CD4-positive, alpha-beta memory T cell (primary cell): ENCODE measurements around the gene CCL26. TPM values are rescaled to one million over a fixed set of nuclear protein-coding genes. Genes with fewer than 3 reads are reported as not detected.
A peak's percentile ranks its signal among the peaks of the same experiment; 100 is the strongest.

Source experiments
- CTCF ChIA-PET: fragments of 350-600 bp; sonication (Branson Sonifier 250); formaldehyde crosslinking; loops from one replicate; lab custom pipeline; 2021; ENCODE audit warnings: inconsistent platforms; ENCODE audit not compliant: partially characterized antibody; lab: Charles Lee
- POLR2A ChIA-PET: fragments of 350-600 bp; sonication (Branson Sonifier 250); formaldehyde crosslinking; loops from one replicate; lab custom pipeline; 2021; ENCODE audit not compliant: partially characterized antibody; lab: Charles Lee
- DNase-seq, 5 donors: peaks; one replicate each; pipeline versions ENCODE4 v3.0.0 to v3.0.0-alpha.2; 2020 to 2022; ENCODE audit warnings: mixed read lengths in 1 of 5
- H3K27ac ChIP-seq: one replicate; pipeline ENCODE4 v1.7.0; 2013; ENCODE audit warnings: low read depth, low read length
- H3K27me3 ChIP-seq: 2 replicates; pipeline ENCODE4 v1.7.0; 2013; ENCODE audit warnings: mild to moderate bottlenecking, low read length, moderate library complexity; ENCODE audit not compliant: insufficient read depth
- H3K36me3 ChIP-seq: 2 replicates; pipeline ENCODE4 v1.7.0; 2013; ENCODE audit warnings: mild to moderate bottlenecking, low read length, moderate library complexity; ENCODE audit not compliant: insufficient read depth
- H3K4me1 ChIP-seq: 2 replicates; pipeline ENCODE4 v1.7.0; 2013; ENCODE audit warnings: mild to moderate bottlenecking, low read length, moderate library complexity; ENCODE audit not compliant: insufficient read depth
- H3K4me3 ChIP-seq, 2 donors: one replicate each; pipeline ENCODE4 v1.7.0; 2013; ENCODE audit warnings: low read length in 2 of 2, mild to moderate bottlenecking in 1 of 2
- H3K9me3 ChIP-seq, 2 donors: one replicate each; pipeline ENCODE4 v1.7.0; 2013; ENCODE audit warnings: low read length in 2 of 2, control low read depth in 1 of 2; ENCODE audit not compliant: control insufficient read depth in 1 of 2
- H3K27ac Mint-ChIP-seq, 7 donors: one replicate each; pipeline ENCODE4 v1.8.0; 2020 to 2021; ENCODE audit warnings: mixed read lengths in 7 of 7, mild to moderate bottlenecking in 6 of 7, inconsistent platforms in 3 of 7, moderate library complexity in 3 of 7
- H3K27me3 Mint-ChIP-seq, 2 donors: one replicate each; pipeline ENCODE4 v1.8.0; 2020 to 2021; ENCODE audit warnings: mixed read lengths in 2 of 2
- H3K36me3 Mint-ChIP-seq, 2 donors: one replicate each; pipeline ENCODE4 v1.8.0; 2020 to 2021; ENCODE audit warnings: mixed read lengths in 2 of 2, inconsistent platforms in 1 of 2, mild to moderate bottlenecking in 1 of 2
- H3K4me1 Mint-ChIP-seq, 4 donors: one replicate each; pipeline ENCODE4 v1.8.0; 2020 to 2021; ENCODE audit warnings: mixed read lengths in 4 of 4, mild to moderate bottlenecking in 1 of 4
- H3K4me3 Mint-ChIP-seq, 8 donors: one replicate each; pipeline ENCODE4 v1.8.0; 2020 to 2021; ENCODE audit warnings: mixed read lengths in 8 of 8, mild to moderate bottlenecking in 7 of 8, moderate library complexity in 6 of 8, inconsistent platforms in 3 of 8
- H3K9me3 Mint-ChIP-seq, 8 donors: one replicate each; pipeline ENCODE4 v1.8.0; 2020 to 2021; ENCODE audit warnings: mixed read lengths in 8 of 8, mild to moderate bottlenecking in 5 of 8, inconsistent platforms in 3 of 8, moderate library complexity in 1 of 8
- intact Hi-C: fragments of 100-400 bp; cut with micrococcal nuclease; formaldehyde crosslinking; loops from one replicate; pipeline ENCODE4 v1.15.1; 2023
- polyA plus RNA-seq, 2 donors: library from polyadenylated mRNA; unstranded; fragments of 300-500 nt; fragmentation: Illumina TruSeq; gene quantifications; one replicate each; pipeline ENCODE4 v1.2.3, GENCODE V29; 2021
- total RNA-seq, 2 experiments: library from RNA; stranded (reverse); gene quantifications; one replicate each; pipeline ENCODE4 v1.2.3, GENCODE V29; 2021

CCL26 gene, protein sequence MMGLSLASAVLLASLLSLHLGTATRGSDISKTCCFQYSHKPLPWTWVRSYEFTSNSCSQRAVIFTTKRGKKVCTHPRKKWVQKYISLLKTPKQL
- not detected for total RNA-seq
- polyA plus RNA-seq, result not detected

DNA sequence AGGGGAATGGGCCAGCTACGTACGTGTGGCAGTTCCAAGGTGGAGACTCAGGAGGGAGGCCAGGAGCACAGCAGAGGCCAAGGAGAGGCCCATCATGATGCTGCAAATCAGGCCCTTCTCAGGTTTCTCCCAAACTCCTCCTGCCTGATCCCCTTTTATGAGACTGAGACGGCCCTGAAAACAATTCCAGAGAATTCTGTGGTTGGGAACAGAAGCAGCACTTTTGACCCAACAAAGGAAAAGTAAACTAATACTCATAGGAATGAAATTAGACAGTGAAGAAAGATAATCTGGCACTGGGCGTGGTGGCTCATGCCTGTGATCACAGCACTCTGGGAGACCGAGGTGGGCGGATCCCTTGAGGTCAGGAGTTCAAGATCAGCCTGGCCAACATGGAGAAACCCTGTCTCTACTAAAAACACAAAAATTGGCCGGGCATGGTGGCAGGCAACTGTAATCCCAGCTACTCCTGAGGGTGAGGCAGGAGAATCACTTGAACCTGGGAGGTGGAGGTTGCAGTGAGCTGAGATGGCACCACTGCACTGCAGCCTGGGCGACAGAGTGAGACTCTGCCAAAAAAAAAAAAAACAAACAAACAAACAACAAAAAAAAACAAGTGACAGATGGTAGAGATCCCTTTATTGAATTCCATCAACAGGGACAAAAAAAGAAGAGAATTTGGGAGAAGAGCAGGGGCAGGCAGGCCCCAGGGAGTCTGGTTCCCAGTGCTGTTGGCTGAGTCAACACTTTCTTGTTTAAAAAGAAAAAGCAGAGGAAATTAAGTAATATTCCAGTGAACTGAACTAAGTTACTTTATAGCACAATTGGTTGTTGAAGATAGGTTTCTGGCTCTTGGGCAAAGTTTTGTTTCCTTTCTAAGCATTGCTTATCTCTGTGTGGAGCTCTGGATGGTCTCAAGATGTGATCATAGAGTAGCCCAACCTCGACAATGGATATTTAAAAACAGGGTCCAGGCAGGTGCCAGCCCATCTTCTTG is at the start of gene CCL26:
TSS of gene CCL26 (minus strand) at position 131 of the 997 bp plus-strand sequence. CDS start at position 96, 35 bp downstream.
- DNase-seq, result no peak
- H3K9me3 Mint-ChIP-seq, result no peaks in the 10 kb centered on the region
- Histone ChIP-seq H3K4me3 (no peak within 1 kb of the TSS), H3K27me3 (no peaks in the 10 kb centered on the region), H3K36me3 (no peaks in the 10 kb centered on the region), H3K4me1 (peaks cover 10% of the 10 kb centered on the region), H3K9me3 (no peaks in the 10 kb centered on the region), H3K27ac (no peak within 1 kb of the TSS)
- ChIA-PET POLR2A (no interaction called here), CTCF (interaction anchor here (1.6 kb wide), 1 partner anchor 10 kb away, joined by 3 read pairs; no protein-coding TSS in a partner anchor)
- H3K36me3 Mint-ChIP-seq, result no peaks in the 10 kb centered on the region
- H3K4me1 Mint-ChIP-seq, result peaks cover 5 to 14% (median 6%) of the 10 kb centered on the region in 4 donors
- H3K4me3 Mint-ChIP-seq, result peak within 1 kb of the TSS in 1 of 8 donors; percentile 71
- intact Hi-C loops, result no loop called here
- H3K27me3 Mint-ChIP-seq, result no peaks in the 10 kb centered on the region
- H3K27ac Mint-ChIP-seq, result no peak within 1 kb of the TSS

DNA sequence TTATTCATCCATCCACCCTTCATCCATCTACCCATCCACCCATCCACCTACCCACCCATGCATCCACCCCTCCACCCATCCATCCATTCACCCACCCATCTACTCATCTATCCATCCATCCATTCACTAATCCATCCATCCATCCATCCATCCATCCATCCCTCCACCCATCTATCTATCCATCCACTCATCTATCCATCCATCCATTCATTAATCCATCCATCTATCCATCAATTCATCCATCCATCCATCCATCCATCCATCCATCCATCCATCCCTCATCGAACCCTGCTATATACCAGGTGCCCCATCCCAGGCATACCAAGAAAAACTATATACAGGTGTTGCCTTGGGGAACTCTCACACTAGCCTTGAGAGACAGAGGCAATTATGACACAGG is 48.7 kb upstream of the CCL26 start:
- Mint-ChIP-seq H3K27me3 (peaks cover 3% of the 10 kb centered on the region in 2 donors), H3K9me3 (peaks cover 0 to 2% (median 0%) of the 10 kb centered on the region in 8 donors), H3K4me3 (no peak overlapping the region), H3K27ac (peak overlapping the region in 1 of 7 donors; percentile 42), H3K36me3 (no peaks in the 10 kb centered on the region), H3K4me1 (no peaks in the 10 kb centered on the region)
- Histone ChIP-seq H3K27ac (no peak overlapping the region), H3K4me3 (no peak overlapping the region), H3K9me3 (no peaks in the 10 kb centered on the region), H3K4me1 (no peaks in the 10 kb centered on the region), H3K27me3 (no peaks in the 10 kb centered on the region), H3K36me3 (no peaks in the 10 kb centered on the region)
- POLR2A ChIA-PET, result no interaction called here
- CTCF ChIA-PET, result no interaction called here
- DNase-seq, result no peak
- intact Hi-C loops, result no loop called here

DNA sequence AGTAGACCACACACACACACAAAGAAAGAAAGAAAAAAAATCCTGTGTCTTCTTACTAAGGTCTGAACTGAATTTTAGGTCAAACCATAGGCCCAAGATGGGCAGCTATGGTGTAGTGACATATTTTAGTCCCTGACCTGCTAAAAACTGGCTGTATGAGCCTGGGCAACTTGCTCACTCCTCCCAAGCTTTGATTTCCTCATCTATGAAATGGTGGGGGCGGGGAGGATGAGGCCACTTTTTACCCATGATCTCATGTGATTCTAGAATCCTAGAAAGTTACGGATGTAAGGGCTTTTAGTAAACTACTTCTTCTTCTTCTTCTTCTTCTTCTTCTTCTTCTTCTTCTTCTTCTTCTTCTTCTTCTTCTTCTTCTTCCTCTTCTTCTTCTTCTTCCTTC is 47.7 kb upstream of the CCL26 start:
- Histone ChIP-seq H3K36me3 (no peaks in the 10 kb centered on the region), H3K4me1 (no peaks in the 10 kb centered on the region), H3K4me3 (no peak overlapping the region), H3K9me3 (no peaks in the 10 kb centered on the region), H3K27ac (no peak overlapping the region), H3K27me3 (no peaks in the 10 kb centered on the region)
- Mint-ChIP-seq H3K27me3 (peaks cover 3% of the 10 kb centered on the region in 2 donors), H3K27ac (no peak overlapping the region), H3K36me3 (no peaks in the 10 kb centered on the region), H3K9me3 (peaks cover 0 to 2% (median 0%) of the 10 kb centered on the region in 8 donors), H3K4me3 (peak overlapping the region in 1 of 8 donors; percentile 41), H3K4me1 (no peaks in the 10 kb centered on the region)
- DNase-seq, result no peak
- CTCF ChIA-PET, result no interaction called here
- intact Hi-C loops, result no loop called here
- POLR2A ChIA-PET, result no interaction called here

DNA sequence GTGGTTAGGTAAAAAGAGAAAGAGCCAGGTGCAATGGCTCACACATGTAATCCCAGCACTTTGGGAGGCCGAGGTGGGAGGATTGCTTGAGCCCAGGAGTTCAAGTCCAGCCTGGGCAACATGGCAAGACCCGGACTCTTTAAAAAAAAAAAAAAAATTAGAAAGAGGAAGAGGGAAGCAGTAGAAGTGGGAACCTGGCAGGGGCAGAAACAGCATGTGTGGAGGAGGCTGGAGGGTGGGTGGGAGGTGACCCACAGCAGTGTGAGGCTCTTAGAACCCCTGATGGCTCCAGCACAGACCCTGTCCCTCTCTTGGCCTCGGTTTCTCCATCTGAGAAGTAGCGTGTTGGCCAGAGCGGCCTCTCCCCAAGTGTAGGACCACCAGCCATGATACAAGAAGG is 46.5 kb upstream of the CCL26 start:
- Mint-ChIP-seq H3K9me3 (peaks cover 0 to 2% (median 0%) of the 10 kb centered on the region in 8 donors), H3K4me3 (no peak overlapping the region), H3K36me3 (no peaks in the 10 kb centered on the region), H3K27ac (no peak overlapping the region), H3K4me1 (no peaks in the 10 kb centered on the region), H3K27me3 (peaks cover 3 to 5% of the 10 kb centered on the region in 2 donors)
- ChIA-PET CTCF (no interaction called here), POLR2A (no interaction called here)
- H3K27ac ChIP-seq, result no peak overlapping the region
- no peaks in the 10 kb centered on the region for H3K4me1 ChIP-seq
- no peak overlapping the region for H3K4me3 ChIP-seq
- no peaks in the 10 kb centered on the region for H3K9me3 ChIP-seq
- H3K27me3 ChIP-seq, result no peaks in the 10 kb centered on the region
- H3K36me3 ChIP-seq, result no peaks in the 10 kb centered on the region
- intact Hi-C loops, result no loop called here
- DNase-seq, result no peak

DNA sequence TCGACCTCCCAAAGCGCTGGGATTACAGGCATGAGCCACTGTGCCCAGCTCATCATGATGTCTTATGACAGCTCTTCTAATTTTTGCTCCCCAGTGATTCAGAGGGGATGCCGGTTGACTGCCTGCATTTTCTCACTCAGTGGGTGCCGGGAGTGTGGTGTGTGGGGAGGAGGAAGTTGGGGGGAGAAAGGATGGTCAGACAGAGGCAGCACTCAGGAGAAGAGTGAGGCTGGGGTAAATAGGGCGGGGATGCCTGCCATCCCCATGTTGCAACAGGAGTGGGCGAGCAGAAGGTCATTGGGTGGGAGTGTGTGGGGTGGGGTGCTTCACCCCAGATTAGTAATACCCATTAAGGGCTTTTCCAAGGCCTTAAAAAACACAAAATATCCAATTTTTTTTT is 45.1 kb upstream of the CCL26 start:
- intact Hi-C loops, result no loop called here
- peaks cover 3 to 5% of the 10 kb centered on the region in 2 donors for H3K27me3 Mint-ChIP-seq
- Histone ChIP-seq H3K36me3 (no peaks in the 10 kb centered on the region), H3K4me3 (no peak overlapping the region), H3K4me1 (no peaks in the 10 kb centered on the region), H3K27ac (no peak overlapping the region), H3K9me3 (no peaks in the 10 kb centered on the region), H3K27me3 (no peaks in the 10 kb centered on the region)
- no peak for DNase-seq
- no peaks in the 10 kb centered on the region for H3K36me3 Mint-ChIP-seq
- peaks cover 0 to 2% (median 0%) of the 10 kb centered on the region in 8 donors for H3K9me3 Mint-ChIP-seq
- no peak overlapping the region for H3K4me3 Mint-ChIP-seq
- no peak overlapping the region for H3K27ac Mint-ChIP-seq
- POLR2A ChIA-PET, result no interaction called here
- no peaks in the 10 kb centered on the region for H3K4me1 Mint-ChIP-seq
- CTCF ChIA-PET, result interaction anchor here (0.6 kb wide), 1 partner anchor 1204 kb away, joined by 4 read pairs; no protein-coding TSS in a partner anchor

DNA sequence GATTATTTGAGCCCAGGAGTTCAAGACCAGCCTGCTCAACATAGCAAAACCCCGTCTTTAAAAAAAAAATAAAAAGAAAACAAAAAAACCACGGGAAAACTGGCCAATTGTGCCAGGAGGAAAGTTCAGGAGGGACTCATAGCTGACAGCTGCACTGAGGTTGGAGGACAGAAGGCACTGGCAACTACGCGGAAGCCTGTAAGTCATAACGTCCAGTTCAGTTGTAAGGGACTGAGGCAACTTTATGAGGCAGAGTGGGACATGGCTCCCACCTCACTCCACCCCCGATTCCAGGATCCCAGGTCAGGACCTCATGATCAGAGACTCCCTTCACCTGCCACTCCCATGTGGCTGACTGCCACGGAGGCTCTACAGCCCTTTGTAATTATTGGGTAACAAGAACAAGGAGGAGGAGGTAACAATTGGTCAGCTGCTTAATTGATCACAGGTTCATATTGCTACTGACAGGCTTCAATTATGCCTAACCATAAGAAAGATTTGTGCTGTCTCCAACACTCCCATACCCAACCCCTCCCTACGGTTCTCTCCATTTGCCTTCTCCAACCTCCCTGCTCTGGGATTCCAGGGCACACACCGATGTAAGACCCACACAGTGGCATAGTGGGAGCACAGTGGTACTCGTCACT is 43.5 kb upstream of the CCL26 start:
- DNase-seq, result no peak
- Mint-ChIP-seq H3K27ac (no peak overlapping the region), H3K27me3 (peaks cover 2% of the 10 kb centered on the region in 2 donors), H3K4me1 (no peaks in the 10 kb centered on the region), H3K4me3 (no peak overlapping the region), H3K9me3 (no peaks in the 10 kb centered on the region), H3K36me3 (no peaks in the 10 kb centered on the region)
- ChIA-PET CTCF (no interaction called here), POLR2A (no interaction called here)
- Histone ChIP-seq H3K27ac (no peak overlapping the region), H3K4me1 (no peaks in the 10 kb centered on the region), H3K9me3 (no peaks in the 10 kb centered on the region), H3K27me3 (no peaks in the 10 kb centered on the region), H3K4me3 (no peak overlapping the region), H3K36me3 (no peaks in the 10 kb centered on the region)
- intact Hi-C loops, result no loop called here

DNA sequence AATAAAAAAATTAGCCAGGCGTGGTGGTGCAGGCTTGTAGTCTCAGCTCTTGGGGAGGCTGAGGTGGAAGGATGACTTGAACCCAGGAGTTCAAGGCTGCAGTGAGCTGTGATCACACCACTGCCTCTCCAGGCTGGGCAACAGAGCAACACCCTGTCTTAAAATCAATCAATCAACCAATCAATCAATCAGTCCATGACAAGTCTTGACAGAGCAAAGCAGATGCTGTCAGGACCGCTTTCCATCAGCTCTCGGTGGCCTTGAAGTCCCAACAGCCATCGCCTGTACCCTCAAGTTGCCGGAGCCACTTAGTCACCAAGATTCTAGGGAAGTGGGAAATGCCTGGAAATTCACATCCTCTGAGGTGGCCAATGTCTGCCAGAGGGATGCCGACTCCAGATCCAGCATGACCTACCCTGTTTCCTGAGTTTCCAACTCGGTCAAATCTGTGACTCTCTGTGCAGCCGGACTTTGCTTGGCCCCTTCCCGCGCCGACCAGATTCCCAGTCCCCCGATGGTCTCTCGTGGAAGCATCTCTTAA is 42.5 kb upstream of the CCL26 start:
- intact Hi-C loops, result no loop called here
- Histone ChIP-seq H3K27me3 (no peaks in the 10 kb centered on the region), H3K27ac (no peak overlapping the region), H3K4me1 (no peaks in the 10 kb centered on the region), H3K4me3 (no peak overlapping the region), H3K36me3 (no peaks in the 10 kb centered on the region), H3K9me3 (no peaks in the 10 kb centered on the region)
- no peak for DNase-seq
- Mint-ChIP-seq H3K9me3 (no peaks in the 10 kb centered on the region), H3K27ac (no peak overlapping the region), H3K36me3 (no peaks in the 10 kb centered on the region), H3K27me3 (peaks cover 2% of the 10 kb centered on the region in 2 donors), H3K4me3 (no peak overlapping the region), H3K4me1 (no peaks in the 10 kb centered on the region)
- POLR2A ChIA-PET, result no interaction called here
- CTCF ChIA-PET, result no interaction called here
